HG03571 (cell line): ENCODE measurements around the gene SLC12A9.

Source experiments
- ATAC-seq: cut with Tn5 transposase; IDR thresholded peaks from one replicate; pipeline ENCODE4 v1.9.1; 2021; ENCODE audit not compliant: unreplicated experiment

Gene SLC12A9

DNA sequence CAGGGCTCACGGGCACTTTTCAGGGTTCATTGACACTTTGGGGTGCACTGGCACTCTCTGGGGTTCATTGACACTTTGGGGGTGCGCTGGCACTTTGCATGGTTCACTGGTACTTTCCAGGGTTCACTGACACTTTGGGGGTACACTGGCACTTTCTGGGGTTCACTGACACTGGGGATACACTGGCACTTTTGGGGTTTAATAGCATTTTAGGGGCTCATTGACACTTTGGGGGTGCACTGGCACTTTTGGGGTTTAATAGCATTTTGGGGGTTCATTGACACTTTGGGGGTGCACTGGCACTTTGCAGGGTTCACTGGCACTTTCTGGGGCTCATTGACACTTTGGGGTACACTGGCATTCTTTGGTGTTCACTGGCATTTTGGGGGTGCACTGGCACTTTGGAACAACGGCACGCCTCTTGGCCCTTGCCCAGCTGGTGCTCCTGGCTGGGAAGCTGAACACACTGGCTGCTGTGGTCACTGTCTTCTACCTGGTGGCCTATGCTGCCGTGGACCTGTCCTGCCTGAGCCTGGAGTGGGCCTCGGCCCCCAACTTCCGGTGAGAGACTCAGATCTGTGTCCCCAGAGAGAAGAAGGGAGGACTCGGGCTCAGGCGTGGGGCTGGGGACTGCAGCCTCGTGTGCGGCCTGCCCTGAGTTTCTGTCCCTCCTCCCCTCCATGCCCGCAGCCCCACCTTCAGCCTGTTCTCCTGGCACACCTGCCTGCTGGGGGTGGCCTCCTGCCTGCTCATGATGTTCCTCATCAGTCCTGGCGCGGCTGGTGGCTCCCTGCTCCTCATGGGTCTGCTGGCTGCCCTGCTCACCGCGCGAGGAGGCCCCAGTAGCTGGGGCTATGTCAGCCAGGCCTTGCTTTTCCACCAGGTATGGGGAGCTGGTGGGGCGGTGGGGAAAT, 8.4 kb downstream of the SLC12A9 start:
- ATAC-seq: no peak

- no peak for ATAC-seq
Observed at GRCh38 chr7:100861616-100861985, 9.1 kb downstream of the SLC12A9 start.

DNA sequence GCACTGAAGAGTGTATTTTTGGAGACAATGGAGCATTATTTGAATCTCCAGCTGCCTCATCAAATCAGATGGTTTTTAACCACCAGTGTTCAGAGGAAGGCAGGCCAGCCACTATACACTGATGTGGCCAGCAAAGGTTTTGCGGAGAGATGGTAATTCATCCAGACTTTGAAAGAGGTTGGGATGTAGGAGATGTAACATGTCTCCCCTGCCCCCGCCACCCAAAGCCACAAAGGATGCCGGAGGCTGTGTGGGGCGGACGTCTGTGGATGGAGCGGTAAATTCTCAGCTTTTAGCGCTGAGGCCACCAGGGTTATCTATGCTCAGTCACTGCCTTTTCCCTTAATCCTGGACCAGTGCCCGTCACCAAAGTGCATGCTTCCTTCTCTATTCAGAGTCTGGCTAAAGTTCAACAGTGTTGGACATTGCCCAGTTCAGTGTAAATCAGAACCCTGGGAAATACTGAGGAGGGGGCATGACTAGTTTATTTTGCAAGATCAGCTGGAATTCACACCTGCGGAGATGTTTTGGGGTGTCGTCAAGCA, 11.0 kb downstream of the SLC12A9 start:
- no peak for ATAC-seq

- no peak for ATAC-seq
Observed at GRCh38 chr7:100864263-100864845, 11.8 kb downstream of the SLC12A9 start.

DNA sequence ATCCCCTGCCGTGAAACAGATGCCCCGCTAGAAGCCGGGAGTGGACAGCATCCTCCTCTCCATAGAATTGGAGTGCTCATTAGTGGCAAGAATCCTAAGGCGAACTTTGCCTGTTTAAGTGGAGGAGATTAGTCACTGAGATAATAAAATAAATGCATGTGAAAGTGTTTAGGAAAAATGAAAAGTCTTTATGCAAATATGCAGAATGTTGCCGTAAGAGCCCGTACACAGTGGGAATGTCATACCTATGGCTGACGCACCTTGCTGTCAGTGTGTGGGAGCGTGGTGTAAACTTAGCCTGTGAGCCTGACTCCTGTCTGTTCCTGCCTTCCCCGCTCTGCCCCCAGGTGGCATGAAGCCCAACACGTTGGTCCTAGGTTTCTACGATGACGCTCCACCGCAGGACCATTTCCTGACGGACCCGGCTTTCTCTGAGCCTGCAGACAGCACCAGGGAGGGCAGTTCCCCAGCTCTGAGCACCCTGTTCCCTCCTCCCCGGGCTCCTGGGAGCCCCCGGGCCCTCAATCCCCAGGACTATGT, 12.9 kb downstream of the SLC12A9 start:
- no peak for ATAC-seq

- no peak for ATAC-seq
Observed at GRCh38 chr7:100865938-100866728, 13.6 kb downstream of the SLC12A9 start.

DNA sequence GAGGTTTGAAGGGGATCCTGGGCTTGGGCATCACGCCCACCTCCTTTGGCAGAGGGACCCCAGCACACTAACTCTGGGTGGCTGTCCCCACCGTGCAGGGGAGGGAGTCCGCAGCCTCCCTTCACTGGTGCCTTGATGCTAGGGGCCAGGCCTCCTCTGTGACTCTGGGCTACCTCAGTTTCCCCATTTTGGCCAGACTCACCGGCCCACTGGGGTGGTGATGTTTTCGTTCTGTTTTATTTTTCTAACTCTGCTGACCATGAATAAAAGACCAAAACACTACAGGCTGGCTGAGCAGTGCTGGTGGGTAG, 14.2 kb downstream of the SLC12A9 start:
- no peak for ATAC-seq

- ATAC-seq: no peak
Observed at GRCh38 chr7:100867040-100867775, 14.7 kb downstream of the SLC12A9 start, which contains the start of gene TRIP6. Gene TRIP6 (plus strand): TSS chr7:100867387. CDS start chr7:100867498, 111 bp downstream.

DNA sequence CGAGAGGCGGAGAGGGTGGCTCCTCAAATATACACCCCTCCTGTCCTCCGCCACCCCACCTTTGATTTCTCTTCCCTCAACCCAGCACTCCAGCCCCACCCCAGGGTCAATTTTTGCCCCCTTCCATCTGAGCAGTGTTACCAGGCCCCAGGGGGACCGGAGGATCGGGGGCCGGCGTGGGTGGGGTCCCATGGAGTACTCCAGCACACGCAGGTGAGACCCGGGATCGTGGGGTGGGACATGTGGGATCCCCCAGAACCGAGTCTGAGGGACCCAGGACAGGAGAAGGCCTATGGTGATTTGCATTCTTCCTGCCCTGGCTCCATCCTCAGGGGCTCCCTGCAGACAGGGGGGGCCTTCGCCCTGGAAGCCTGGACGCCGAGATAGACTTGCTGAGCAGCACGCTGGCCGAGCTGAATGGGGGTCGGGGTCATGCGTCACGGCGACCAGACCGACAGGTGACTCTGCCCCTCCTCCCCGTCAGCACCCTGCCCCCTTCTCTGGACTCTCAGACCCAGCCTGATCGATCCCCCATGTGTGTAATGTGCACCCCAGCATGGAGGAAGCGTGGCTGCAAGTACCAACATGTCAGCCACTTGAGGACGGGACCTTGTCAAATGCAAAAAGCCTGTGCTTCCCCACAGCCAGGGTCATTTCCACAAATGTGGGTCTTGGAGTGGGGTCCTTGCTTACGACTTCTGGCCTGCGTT, 15.4 kb downstream of the SLC12A9 start:
- ATAC-seq: no peak

DNA sequence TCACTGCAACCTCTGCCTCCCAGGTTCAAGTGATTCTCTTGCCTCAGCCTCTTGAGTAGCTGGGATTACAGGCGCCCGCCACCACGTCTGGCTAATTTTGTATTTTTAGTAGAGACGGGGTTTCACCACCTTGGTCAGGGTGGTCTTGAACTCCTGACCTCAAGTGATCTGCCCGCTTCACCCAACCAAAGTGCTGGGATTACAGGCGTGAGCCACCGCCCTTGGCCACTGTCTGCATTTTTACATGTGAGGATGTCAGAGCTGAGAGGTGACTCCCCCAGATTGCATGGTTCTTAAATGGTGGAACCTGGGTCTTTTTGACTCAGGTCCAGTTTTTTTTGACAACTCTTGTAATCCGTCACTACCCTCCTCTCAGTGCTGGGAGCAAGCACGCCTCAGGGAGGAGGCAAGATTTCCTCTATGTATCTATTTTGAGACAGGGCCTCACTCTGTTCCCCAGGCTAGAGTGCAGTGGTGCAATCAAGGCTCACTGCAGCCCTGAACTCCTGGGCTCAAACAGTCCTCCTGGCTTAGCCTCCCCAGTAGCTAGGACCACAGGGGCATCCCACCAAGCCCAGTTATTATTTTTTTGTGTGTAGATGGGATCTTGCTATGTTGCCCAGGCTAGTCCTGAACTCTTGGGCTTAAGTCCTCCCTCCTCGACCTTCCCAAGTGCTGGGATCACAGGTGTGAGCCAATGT, 21.2 kb downstream of the SLC12A9 start:
- ATAC-seq: no peak

GRCh38 chr7:100874300-100874576, 21.7 kb downstream of the SLC12A9 start:
- no peak for ATAC-seq

DNA sequence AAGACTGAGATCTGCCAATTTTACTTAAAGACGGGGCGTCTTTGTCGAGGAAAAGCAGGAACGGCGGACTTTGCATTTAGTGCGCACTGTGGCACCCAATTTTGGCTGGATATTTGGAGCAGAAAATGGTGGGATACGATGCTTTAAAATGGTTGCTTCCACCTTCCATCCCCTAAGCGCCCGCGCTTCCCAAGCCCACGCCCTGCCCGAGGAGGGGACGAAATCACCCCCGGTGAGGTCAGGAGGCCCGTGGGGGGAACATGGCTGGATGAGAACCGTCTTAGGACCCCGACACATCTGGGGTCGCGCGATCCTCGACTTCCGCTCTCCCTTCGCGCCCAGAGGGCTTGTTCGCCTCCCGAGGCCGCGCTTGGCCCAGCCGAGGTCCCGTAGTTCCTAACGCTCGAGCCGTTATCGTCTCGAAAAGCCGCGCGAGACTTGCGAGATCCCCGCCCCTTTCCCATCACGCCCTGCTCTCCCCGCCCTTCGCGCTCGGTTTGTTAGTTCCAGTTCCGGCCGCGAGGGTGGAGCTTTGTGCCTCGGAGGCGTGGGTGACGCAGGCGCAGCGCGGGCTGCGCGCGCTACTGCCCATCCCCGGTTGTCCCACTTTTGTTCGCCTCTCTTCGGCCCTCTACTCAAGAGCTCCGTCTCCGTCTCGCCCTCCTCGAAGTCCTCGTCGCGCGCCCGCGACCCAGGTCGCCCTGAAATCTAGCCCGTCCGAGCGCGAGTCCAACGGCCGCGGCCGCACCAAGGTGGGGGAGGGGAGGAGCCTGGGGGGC, 22.3 kb downstream of the SLC12A9 start, which contains the start of gene SRRT:
Gene SRRT (plus strand): TSS at position 527 of the 779 bp plus-strand sequence. CDS start 488 bp downstream, outside the sequence.
- ATAC-seq: peak; percentile 82

GRCh38 chr7:100875356-100875751, 22.8 kb downstream of the SLC12A9 start:
- ATAC-seq: peak; percentile 30

- ATAC-seq: no peak
Observed at GRCh38 chr7:100878013-100878412, 25.5 kb downstream of the SLC12A9 start.

GRCh38 chr7:100878685-100879084, 26.2 kb downstream of the SLC12A9 start:
- ATAC-seq: no peak

- ATAC-seq: no peak
Observed at GRCh38 chr7:100879685-100880261, 27.3 kb downstream of the SLC12A9 start.

DNA sequence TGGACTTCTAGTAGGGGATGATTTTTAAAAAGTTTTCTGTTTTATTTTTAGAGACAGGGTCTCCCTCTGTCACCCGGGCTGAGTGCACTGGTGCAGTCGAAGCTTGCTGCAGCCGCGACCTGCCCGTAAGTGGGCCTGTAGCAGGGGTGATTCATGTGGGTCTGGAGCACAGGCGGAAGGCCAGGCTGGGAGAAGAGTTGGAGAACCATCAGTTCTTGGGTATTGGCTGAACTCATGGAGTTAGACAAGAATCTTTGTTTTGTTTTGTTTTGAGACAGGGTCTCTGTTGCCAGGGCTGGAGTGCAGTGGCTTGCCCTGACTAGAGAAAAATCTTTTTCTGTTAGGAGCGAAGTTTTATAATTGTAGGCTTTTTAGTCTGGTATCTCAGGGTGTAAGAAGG, 28.1 kb downstream of the SLC12A9 start:
- ATAC-seq: no peak

GRCh38 chr7:100881136-100881535, 28.6 kb downstream of the SLC12A9 start:
- no peak for ATAC-seq
